ENCODE data around the gene CAP1.

- TF ChIP-seq HMGXB4 (CRISPR knock-in tag; IDR thresholded peaks at IDR 0.05; ENCODE audit: borderline replicate concordance) = no peak
- TF ChIP-seq CEBPB (IDR thresholded peaks at IDR 0.05) = no peak
- TF ChIP-seq MYC (IDR thresholded peaks at IDR 0.05; ENCODE audit: borderline replicate concordance, low read length) = no peak
- no peak for TF ChIP-seq MAX (IDR thresholded peaks at IDR 0.05)
- TF ChIP-seq E2F6 (IDR thresholded peaks at IDR 0.05; ENCODE audit: borderline replicate concordance, low read depth) = no peak
- TF ChIP-seq POLR2AphosphoS2 (conservative IDR thresholded peaks at IDR 0.05; ENCODE audit: low read length) = no peak
- TF ChIP-seq RARB (CRISPR knock-in tag; IDR thresholded peaks at IDR 0.05) = no peak
- no peak for TF ChIP-seq EP300 (IDR thresholded peaks at IDR 0.05)
- TF ChIP-seq CTCF (IDR thresholded peaks at IDR 0.05) = no peak
- TF ChIP-seq RAD21 (conservative IDR thresholded peaks at IDR 0.05 in 1 of 2, IDR thresholded peaks at IDR 0.05 in 1 of 2) = no peak
Measured at GRCh38 chr1:40024671-40025070, 15.9 kb upstream of the CAP1 start.
